T-helper 2 cell treated with Interferon-gamma antibody and Interleukin-4, amounts not matched to agents 5 μg/mL and 100 μg/mL, for 36 hours (primary cell): ENCODE measurements around the gene AS3MT.

ENCODE experiments used
- DNase-seq: peaks from one replicate; pipeline ENCODE4 v3.0.0; 2021; ENCODE audit warnings: low spot score
- H3K27ac Mint-ChIP-seq: one replicate; pipeline ENCODE4 v1.8.0; 2021; ENCODE audit warnings: mild to moderate bottlenecking, mixed read lengths
- H3K27me3 Mint-ChIP-seq: one replicate; pipeline ENCODE4 v1.8.0; 2021; ENCODE audit warnings: low read depth, mixed read lengths
- H3K36me3 Mint-ChIP-seq: one replicate; pipeline ENCODE4 v1.8.0; 2021; ENCODE audit warnings: low read depth, mixed read lengths
- H3K4me1 Mint-ChIP-seq: one replicate; pipeline ENCODE4 v1.8.0; 2021; ENCODE audit warnings: low read depth, mixed read lengths
- H3K4me3 Mint-ChIP-seq: one replicate; pipeline ENCODE4 v1.8.0; 2022; ENCODE audit warnings: mild to moderate bottlenecking, moderate library complexity, mixed read lengths
- H3K9me3 Mint-ChIP-seq: one replicate; pipeline ENCODE4 v1.8.0; 2021; ENCODE audit warnings: mixed read lengths

The AS3MT gene

GRCh38 chr10:102876747-102877153 lies 7.5 kb downstream of the AS3MT start:
- Mint-ChIP-seq H3K4me1 (no peaks in the 10 kb centered on the region), H3K4me3 (no peak overlapping the region), H3K9me3 (no peaks in the 10 kb centered on the region), H3K27ac (no peak overlapping the region), H3K27me3 (peaks cover 3% of the 10 kb centered on the region), H3K36me3 (no peaks in the 10 kb centered on the region)
- no peak for DNase-seq

GRCh38 chr10:102878629-102879028 lies 9.4 kb downstream of the AS3MT start:
- H3K9me3 Mint-ChIP-seq: no peaks in the 10 kb centered on the region
- H3K4me1 Mint-ChIP-seq: no peaks in the 10 kb centered on the region
- no peaks in the 10 kb centered on the region for H3K36me3 Mint-ChIP-seq
- H3K27ac Mint-ChIP-seq: no peak overlapping the region
- H3K4me3 Mint-ChIP-seq: no peak overlapping the region
- no peak for DNase-seq
- peaks cover 3% of the 10 kb centered on the region for H3K27me3 Mint-ChIP-seq

DNA sequence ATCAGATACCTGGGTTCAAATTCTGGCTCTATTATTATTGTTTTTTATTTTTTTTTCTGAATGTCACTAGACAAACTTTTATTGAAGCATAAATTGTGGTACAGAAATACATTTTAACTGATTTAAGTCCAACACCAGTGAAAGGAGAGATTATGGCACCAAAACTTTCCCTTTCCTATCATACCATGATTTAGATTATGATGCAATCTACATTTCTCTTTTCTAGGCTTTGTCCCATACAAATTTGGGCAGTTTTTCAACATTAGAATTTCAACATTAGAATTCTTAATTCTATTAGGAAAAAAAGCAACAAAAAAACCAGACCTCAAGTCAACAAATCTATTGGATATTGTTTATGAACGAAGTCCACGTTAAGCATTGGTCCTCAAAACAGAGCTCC lies 11.0 kb downstream of the AS3MT start:
- Mint-ChIP-seq H3K4me3 (no peak overlapping the region), H3K27ac (no peak overlapping the region), H3K4me1 (no peaks in the 10 kb centered on the region), H3K27me3 (no peaks in the 10 kb centered on the region), H3K9me3 (no peaks in the 10 kb centered on the region), H3K36me3 (no peaks in the 10 kb centered on the region)
- no peak for DNase-seq

DNA sequence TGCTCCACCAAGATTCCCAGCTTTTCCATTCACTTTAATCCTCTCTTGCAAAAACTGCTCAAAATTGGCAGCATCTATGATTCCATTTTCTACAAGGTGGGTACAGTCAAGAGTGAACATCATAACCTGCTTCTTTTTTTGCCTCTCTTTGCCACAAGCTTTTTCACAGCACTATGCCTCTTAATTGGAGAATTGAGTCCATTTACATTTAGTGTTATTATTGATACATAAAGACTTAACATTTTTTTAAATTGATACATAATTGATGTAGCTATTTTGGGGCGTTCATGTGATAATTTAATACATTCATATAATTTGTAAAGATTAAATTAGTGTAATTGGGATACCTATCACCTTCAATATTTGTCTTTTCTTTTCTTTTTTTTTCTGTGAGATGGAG lies 18.8 kb downstream of the AS3MT start:
- no peaks in the 10 kb centered on the region for H3K4me1 Mint-ChIP-seq
- no peak overlapping the region for H3K4me3 Mint-ChIP-seq
- H3K27ac Mint-ChIP-seq: no peak overlapping the region
- no peaks in the 10 kb centered on the region for H3K27me3 Mint-ChIP-seq
- H3K9me3 Mint-ChIP-seq: no peaks in the 10 kb centered on the region
- H3K36me3 Mint-ChIP-seq: no peaks in the 10 kb centered on the region
- no peak for DNase-seq

DNA sequence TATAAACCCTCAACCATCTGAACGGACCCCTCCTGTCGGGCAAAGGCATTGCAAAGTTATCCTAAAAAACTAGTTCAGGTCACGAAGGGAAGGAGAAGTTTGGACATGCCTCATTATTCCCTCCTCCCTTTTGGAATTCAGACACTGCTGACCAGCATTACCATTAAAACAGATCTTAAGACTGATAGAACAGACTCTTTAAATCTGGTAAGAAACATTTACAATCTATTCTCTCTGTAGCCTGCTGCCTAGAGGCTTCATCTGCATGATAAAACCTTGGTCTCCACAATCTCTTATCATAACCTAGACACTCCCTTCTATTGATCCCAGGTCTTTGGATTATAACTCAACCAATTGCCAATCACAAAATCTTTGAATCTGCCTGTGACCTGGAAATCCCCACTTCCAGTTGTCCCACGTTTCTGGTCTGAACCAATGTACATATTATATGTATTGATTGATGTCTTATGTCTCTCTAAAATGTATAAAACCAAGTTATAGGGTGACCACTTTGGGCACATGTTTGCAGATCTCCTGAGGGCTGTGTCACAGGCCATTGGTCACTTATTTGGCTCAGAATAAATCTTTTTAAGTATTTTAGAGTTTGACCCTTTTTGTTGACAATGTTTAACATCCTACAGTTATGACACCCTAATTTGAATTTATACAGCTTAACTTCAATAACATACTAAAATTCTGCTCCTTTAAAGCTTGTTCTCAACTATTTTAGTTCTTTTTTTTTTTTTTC lies 25.4 kb downstream of the AS3MT start:
- H3K27me3 Mint-ChIP-seq: no peaks in the 10 kb centered on the region
- H3K4me1 Mint-ChIP-seq: no peaks in the 10 kb centered on the region
- no peaks in the 10 kb centered on the region for H3K36me3 Mint-ChIP-seq
- no peak overlapping the region for H3K4me3 Mint-ChIP-seq
- no peaks in the 10 kb centered on the region for H3K9me3 Mint-ChIP-seq
- DNase-seq: no peak
- H3K27ac Mint-ChIP-seq: no peak overlapping the region

GRCh38 chr10:102900006-102900405 lies 30.7 kb downstream of the AS3MT start:
- no peak overlapping the region for H3K4me3 Mint-ChIP-seq
- no peaks in the 10 kb centered on the region for H3K9me3 Mint-ChIP-seq
- H3K36me3 Mint-ChIP-seq: no peaks in the 10 kb centered on the region
- no peaks in the 10 kb centered on the region for H3K27me3 Mint-ChIP-seq
- no peak overlapping the region for H3K27ac Mint-ChIP-seq
- H3K4me1 Mint-ChIP-seq: no peaks in the 10 kb centered on the region
- no peak for DNase-seq

GRCh38 chr10:102904346-102904745 lies 35.1 kb downstream of the AS3MT start:
- no peaks in the 10 kb centered on the region for H3K27me3 Mint-ChIP-seq
- H3K27ac Mint-ChIP-seq: no peak overlapping the region
- no peaks in the 10 kb centered on the region for H3K36me3 Mint-ChIP-seq
- DNase-seq: no peak
- H3K4me1 Mint-ChIP-seq: no peaks in the 10 kb centered on the region
- H3K9me3 Mint-ChIP-seq: no peaks in the 10 kb centered on the region
- no peak overlapping the region for H3K4me3 Mint-ChIP-seq

GRCh38 chr10:102906507-102906906 lies 37.2 kb downstream of the AS3MT start:
- H3K4me3 Mint-ChIP-seq: no peak overlapping the region
- no peak for DNase-seq
- no peaks in the 10 kb centered on the region for H3K9me3 Mint-ChIP-seq
- H3K27me3 Mint-ChIP-seq: no peaks in the 10 kb centered on the region
- no peaks in the 10 kb centered on the region for H3K4me1 Mint-ChIP-seq
- H3K36me3 Mint-ChIP-seq: no peaks in the 10 kb centered on the region
- H3K27ac Mint-ChIP-seq: no peak overlapping the region

DNA sequence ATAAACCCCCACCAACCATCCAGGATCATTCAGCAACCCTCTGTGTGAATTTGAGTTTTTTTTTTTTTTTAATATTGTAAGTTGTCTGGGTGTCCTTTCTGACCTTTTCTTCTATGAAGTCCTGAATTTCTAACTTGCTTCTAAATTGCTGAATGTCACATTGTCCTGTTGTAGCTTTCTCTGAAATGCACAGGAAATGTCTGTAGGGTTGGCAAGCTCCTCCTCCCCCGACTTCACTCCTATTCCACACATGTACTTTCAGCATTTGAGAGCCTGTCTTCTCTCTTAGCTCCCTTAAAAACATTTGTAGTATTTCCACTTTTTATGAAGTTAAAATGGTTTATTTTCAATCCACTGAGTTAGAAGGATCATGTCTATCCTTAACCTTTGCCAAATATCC lies 45.5 kb downstream of the AS3MT start:
- Mint-ChIP-seq H3K9me3 (no peaks in the 10 kb centered on the region), H3K27me3 (peaks cover 6% of the 10 kb centered on the region), H3K4me3 (peak overlapping the region; percentile 75), H3K27ac (peak overlapping the region; percentile 79), H3K36me3 (peaks cover 5% of the 10 kb centered on the region), H3K4me1 (peaks cover 23% of the 10 kb centered on the region)
- DNase-seq: no peak

GRCh38 chr10:102916173-102916572 lies 46.9 kb downstream of the AS3MT start:
- H3K4me1 Mint-ChIP-seq: peaks cover 37% of the 10 kb centered on the region
- H3K27ac Mint-ChIP-seq: no peak overlapping the region

DNA sequence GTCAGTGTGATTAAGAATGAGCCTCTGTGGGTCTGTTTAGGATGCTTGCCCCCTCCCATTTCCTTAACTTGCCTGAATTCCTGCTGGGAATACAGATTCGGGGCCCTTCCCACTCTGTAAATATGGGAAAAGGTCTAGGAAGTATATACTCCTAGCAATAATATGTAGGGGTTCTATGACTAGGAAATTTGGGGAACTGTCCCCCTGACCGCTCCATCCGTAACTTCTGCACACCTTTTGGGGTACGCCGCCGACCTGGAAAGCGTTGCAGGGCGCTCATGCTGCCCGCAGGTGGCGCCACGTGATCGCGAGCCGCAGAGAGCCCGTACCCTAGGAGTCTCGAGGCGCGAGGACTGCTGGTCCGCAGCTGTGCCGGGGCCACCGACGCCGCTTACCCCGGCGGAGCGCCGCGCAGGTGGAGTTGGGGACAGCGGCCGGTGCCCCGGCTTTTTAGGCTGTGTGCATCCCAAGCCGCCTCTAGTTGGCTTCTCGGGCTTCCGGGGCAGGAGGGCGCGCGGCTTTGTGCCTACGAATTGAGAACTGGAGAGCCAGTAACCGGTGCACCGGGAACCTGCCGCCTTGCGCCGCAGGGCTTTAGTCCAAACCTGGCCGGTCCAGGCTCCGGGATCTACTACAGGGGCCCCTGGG lies 48.2 kb downstream of the AS3MT start:
- H3K27me3 Mint-ChIP-seq: peaks cover 6% of the 10 kb centered on the region
- peaks cover 46% of the 10 kb centered on the region for H3K4me1 Mint-ChIP-seq

More at GRCh38 chr10:102916173-102916572, 46.9 kb downstream of the AS3MT start:
- H3K4me3 Mint-ChIP-seq: peak overlapping the region; percentile 94
- peaks cover 6% of the 10 kb centered on the region for H3K27me3 Mint-ChIP-seq
- no peak for DNase-seq
- H3K9me3 Mint-ChIP-seq: no peaks in the 10 kb centered on the region
- peaks cover 11% of the 10 kb centered on the region for H3K36me3 Mint-ChIP-seq

DNA sequence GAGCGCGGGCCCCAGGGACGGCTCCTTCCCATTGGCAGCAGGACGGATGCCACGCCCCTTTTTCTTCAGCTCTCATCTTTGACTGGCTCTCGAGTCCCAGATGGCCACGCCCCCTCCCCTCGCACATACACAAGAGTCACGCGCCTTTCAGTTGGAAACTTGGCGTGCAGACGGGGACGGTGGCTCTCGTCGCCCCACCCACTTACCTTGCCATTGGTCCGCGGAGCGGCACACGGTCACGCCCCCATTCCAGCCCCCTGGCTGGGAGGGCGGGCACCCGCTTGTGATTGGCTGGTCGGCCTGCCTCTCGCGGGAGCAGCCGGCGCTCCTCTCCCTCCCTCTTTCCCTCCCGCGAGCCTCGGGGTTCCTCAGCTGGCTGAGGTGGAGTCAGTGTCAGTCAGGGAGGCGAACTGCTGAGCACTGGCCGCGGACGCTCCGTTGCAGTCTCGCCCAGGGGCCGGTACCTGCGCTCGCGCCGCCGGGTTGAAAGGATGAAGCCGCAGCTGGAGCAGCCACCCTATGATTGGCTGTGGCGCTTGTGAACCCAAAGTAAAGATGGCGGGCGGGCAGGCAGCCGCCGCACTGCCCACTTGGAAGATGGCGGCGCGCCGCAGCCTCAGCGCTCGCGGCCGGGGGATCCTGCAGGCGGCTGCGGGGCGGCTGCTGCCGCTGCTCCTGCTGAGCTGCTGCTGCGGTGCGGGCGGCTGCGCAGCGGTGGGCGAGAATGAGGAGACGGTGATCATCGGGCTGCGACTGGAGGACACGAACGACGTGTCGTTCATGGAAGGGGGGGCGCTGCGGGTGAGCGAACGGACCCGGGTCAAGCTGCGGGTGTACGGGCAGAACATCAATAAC lies 48.9 kb downstream of the AS3MT start, which contains the start of gene CNNM2:
TSS of gene CNNM2 (plus strand) at position 333 of the 855 bp plus-strand sequence. CDS start at position 520, 187 bp downstream.
- H3K9me3 Mint-ChIP-seq: no peaks in the 10 kb centered on the region
- H3K27me3 Mint-ChIP-seq: peaks cover 6% of the 10 kb centered on the region
- H3K4me3 Mint-ChIP-seq: peak within 1 kb of the TSS; percentile 94
- peaks cover 18% of the 10 kb centered on the region for H3K36me3 Mint-ChIP-seq
- peaks cover 50% of the 10 kb centered on the region for H3K4me1 Mint-ChIP-seq
- peak; percentile 100 for DNase-seq
- H3K27ac Mint-ChIP-seq: peak within 1 kb of the TSS; percentile 90

More for the DNA sequence above, 48.2 kb downstream of the AS3MT start:
- Mint-ChIP-seq H3K4me3 (peak overlapping the region; percentile 94), H3K9me3 (no peaks in the 10 kb centered on the region), H3K36me3 (peaks cover 18% of the 10 kb centered on the region), H3K27ac (peak overlapping the region; percentile 90)
- DNase-seq: peak; percentile 78

- Mint-ChIP-seq H3K36me3 (peaks cover 18% of the 10 kb centered on the region), H3K4me3 (peak overlapping the region; percentile 94), H3K27me3 (peaks cover 6% of the 10 kb centered on the region), H3K27ac (peak overlapping the region; percentile 51), H3K4me1 (peaks cover 56% of the 10 kb centered on the region), H3K9me3 (no peaks in the 10 kb centered on the region)
- peak; percentile 49 for DNase-seq
Measured at GRCh38 chr10:102918817-102919245, 49.6 kb downstream of the AS3MT start.
